Neural cell (in vitro differentiated cells): Measurements from ENCODE around the gene IKBKG.

Experiments used
- TF ChIP-seq, protein P1 (sequence below): fragments of 450-650 bp; IDR thresholded peaks from 2 replicates; pipeline ENCODE4 v1.5.1; 2014; ENCODE audit warnings: antibody characterized with exemption, mild to moderate bottlenecking, moderate library complexity; ENCODE audit not compliant: poor library complexity, severe bottlenecking
- TF ChIP-seq, protein P2 (sequence below): IDR thresholded peaks from 2 replicates; pipeline ENCODE4 v1.6.1; 2012; ENCODE audit warnings: borderline replicate concordance

DNA sequence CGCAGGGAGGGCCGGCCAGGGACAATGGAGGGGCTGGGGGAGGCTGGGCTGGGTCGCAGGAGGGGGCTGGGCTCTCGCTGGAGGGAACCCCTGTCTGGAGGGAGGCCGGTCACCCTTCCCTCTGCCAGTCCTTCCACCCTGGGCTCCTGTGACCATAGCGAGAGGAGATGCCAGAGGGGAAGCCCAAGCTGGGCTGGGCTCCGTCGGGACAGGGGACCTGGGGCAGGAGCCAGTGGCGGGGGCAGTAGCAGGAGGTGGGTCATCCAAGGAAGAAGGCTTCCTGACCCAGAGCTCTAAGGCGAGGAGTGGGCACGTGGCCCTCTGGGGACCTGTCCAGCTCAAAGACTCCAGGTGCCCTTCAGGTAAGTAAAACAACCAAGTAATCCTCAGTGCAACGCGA, 54.8 kb downstream of the IKBKG start:
- TF ChIP-seq, protein P1, sequence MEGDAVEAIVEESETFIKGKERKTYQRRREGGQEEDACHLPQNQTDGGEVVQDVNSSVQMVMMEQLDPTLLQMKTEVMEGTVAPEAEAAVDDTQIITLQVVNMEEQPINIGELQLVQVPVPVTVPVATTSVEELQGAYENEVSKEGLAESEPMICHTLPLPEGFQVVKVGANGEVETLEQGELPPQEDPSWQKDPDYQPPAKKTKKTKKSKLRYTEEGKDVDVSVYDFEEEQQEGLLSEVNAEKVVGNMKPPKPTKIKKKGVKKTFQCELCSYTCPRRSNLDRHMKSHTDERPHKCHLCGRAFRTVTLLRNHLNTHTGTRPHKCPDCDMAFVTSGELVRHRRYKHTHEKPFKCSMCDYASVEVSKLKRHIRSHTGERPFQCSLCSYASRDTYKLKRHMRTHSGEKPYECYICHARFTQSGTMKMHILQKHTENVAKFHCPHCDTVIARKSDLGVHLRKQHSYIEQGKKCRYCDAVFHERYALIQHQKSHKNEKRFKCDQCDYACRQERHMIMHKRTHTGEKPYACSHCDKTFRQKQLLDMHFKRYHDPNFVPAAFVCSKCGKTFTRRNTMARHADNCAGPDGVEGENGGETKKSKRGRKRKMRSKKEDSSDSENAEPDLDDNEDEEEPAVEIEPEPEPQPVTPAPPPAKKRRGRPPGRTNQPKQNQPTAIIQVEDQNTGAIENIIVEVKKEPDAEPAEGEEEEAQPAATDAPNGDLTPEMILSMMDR = no peak
- TF ChIP-seq, protein P2, sequence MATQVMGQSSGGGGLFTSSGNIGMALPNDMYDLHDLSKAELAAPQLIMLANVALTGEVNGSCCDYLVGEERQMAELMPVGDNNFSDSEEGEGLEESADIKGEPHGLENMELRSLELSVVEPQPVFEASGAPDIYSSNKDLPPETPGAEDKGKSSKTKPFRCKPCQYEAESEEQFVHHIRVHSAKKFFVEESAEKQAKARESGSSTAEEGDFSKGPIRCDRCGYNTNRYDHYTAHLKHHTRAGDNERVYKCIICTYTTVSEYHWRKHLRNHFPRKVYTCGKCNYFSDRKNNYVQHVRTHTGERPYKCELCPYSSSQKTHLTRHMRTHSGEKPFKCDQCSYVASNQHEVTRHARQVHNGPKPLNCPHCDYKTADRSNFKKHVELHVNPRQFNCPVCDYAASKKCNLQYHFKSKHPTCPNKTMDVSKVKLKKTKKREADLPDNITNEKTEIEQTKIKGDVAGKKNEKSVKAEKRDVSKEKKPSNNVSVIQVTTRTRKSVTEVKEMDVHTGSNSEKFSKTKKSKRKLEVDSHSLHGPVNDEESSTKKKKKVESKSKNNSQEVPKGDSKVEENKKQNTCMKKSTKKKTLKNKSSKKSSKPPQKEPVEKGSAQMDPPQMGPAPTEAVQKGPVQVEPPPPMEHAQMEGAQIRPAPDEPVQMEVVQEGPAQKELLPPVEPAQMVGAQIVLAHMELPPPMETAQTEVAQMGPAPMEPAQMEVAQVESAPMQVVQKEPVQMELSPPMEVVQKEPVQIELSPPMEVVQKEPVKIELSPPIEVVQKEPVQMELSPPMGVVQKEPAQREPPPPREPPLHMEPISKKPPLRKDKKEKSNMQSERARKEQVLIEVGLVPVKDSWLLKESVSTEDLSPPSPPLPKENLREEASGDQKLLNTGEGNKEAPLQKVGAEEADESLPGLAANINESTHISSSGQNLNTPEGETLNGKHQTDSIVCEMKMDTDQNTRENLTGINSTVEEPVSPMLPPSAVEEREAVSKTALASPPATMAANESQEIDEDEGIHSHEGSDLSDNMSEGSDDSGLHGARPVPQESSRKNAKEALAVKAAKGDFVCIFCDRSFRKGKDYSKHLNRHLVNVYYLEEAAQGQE = no peak
